ENCODE data around the gene BICC1. TPM values are rescaled to one million over a fixed set of nuclear protein-coding genes. Genes with fewer than 3 reads are reported as not detected.

The BICC1 gene
- total and polyA plus RNA-seq, 2 donors (not counting 1 experiment from before 2014, with no cell fraction given): not detected

DNA sequence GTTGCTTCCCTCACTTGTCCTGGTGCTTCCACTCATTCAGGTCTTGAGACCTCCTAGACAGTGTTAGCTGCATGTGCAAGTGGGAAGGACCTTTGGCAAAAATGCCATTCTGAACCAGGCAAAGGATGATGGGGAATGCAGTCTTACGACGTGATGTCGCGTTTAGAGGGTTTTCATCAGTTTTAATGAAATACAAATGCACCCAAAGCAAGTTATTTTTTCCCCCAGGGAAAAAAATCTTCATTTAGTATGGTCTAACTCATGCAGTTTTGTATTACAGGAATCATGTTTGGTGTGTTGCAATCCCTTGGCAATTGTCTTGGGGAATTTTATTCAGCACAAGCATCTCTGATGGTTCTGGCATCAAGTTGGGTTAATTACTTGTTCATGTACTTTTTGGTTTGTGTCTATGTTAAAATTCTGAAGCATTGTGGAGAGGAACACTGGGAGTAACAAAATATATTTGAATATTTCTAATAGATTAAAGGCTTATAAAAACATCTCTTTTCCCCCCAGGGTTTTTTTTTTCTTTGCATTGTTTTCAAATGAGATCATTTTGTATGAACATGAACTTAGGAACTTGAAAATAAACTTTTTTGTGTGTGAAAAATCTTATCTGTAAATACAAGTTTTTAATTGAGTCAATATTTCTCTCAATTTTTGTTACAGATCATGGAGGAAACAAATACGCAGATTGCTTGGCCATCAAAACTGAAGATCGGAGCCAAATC, 188.9 kb downstream of the BICC1 start:
- WGBS (ENCODE audit: insufficient coverage): no CpG with 5 or more reads among the region's 6 CpGs
- Histone ChIP-seq H3K4me1 (ENCODE audit: control insufficient read depth in 2 of 2, insufficient read depth in 2 of 2, low read length in 2 of 2) (no peaks in the 10 kb centered on the region), H3K9ac (ENCODE audit: low read length) (no peak overlapping the region), H3K36me3 (replicated peaks in 1 of 2; ENCODE audit: control extremely low read depth in 1 of 2, control insufficient read depth in 1 of 2, extremely low read depth in 1 of 2, insufficient read depth in 2 of 2, low read length in 1 of 2) (no peaks in the 10 kb centered on the region), H2AFZ (ENCODE audit: insufficient read depth, low read depth, low read length, poor library complexity, severe bottlenecking) (no peak overlapping the region), H3K27me3 (replicated peaks in 1 of 4; ENCODE audit: control extremely low read depth in 1 of 4, control insufficient read depth in 3 of 4, insufficient read depth in 4 of 4, low read length in 3 of 4) (no peaks in the 10 kb centered on the region), H3K4me2 (replicated peaks; ENCODE audit: low read depth, low read length, poor library complexity, severe bottlenecking) (no peak overlapping the region), H3K79me2 (ENCODE audit: control insufficient read depth, insufficient read depth, low read length) (no peaks in the 10 kb centered on the region), H3K27ac (ENCODE audit: low read length in 2 of 2) (no peak overlapping the region), H4K20me1 (ENCODE audit: control insufficient read depth, insufficient read depth, low read length, poor library complexity, severe bottlenecking) (no peaks in the 10 kb centered on the region), H3K4me3 (ENCODE audit: control extremely low read depth in 1 of 5, extremely low read depth in 1 of 5, insufficient read depth in 1 of 5, low read depth in 2 of 5, low read length in 4 of 5) (no peak overlapping the region), H3K9me3 (ENCODE audit: control extremely low read depth in 1 of 3, control insufficient read depth in 2 of 3, insufficient read depth in 1 of 3, low read length in 2 of 3) (no peaks in the 10 kb centered on the region)
- Mint-ChIP-seq H3K4me3 (no peak overlapping the region), H3K9me3 (ENCODE audit: insufficient read depth) (no peaks in the 10 kb centered on the region), H3K27me3 (no peaks in the 10 kb centered on the region), H3K27ac (no peak overlapping the region), H3K4me1 (no peaks in the 10 kb centered on the region)
- CTCF ChIA-PET: no interaction called here
- TF ChIP-seq, protein P1, sequence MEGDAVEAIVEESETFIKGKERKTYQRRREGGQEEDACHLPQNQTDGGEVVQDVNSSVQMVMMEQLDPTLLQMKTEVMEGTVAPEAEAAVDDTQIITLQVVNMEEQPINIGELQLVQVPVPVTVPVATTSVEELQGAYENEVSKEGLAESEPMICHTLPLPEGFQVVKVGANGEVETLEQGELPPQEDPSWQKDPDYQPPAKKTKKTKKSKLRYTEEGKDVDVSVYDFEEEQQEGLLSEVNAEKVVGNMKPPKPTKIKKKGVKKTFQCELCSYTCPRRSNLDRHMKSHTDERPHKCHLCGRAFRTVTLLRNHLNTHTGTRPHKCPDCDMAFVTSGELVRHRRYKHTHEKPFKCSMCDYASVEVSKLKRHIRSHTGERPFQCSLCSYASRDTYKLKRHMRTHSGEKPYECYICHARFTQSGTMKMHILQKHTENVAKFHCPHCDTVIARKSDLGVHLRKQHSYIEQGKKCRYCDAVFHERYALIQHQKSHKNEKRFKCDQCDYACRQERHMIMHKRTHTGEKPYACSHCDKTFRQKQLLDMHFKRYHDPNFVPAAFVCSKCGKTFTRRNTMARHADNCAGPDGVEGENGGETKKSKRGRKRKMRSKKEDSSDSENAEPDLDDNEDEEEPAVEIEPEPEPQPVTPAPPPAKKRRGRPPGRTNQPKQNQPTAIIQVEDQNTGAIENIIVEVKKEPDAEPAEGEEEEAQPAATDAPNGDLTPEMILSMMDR (IDR thresholded peaks at IDR 0.05): no peak
- TF ChIP-seq EZH2 (IDR thresholded peaks at IDR 0.05; ENCODE audit: borderline replicate concordance, insufficient read depth, low read depth, low read length, poor library complexity, severe bottlenecking): no peak
- no peak for ATAC-seq (ENCODE audit: low read depth)
- DNase-seq: no peak
- POLR2A ChIA-PET: no interaction called here
- intact Hi-C loops (cut with micrococcal nuclease): no loop called here

DNA sequence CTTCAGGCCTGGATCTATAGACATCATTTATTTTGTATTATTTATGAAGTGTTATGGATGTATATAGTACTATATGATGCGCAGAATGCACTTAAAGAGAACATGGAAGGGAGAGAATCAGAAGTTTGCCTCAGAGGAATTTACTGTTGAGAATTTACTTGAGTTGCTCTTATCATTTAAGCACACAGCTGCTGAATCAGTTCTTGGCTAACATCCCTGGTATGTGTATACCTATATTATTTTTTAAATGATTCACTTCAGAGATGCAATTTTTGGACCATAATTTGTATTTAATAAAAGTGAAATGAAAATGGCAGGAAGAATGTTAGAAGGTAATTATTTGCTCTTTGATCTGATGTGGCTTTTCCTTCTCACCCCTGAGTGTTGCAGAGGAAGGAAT, 191.6 kb downstream of the BICC1 start:
- no peaks in the 10 kb centered on the region for H3K9me3 Mint-ChIP-seq (ENCODE audit: insufficient read depth)
- H3K27me3 ChIP-seq (replicated peaks in 1 of 4; ENCODE audit: control extremely low read depth in 1 of 4, control insufficient read depth in 3 of 4, insufficient read depth in 4 of 4, low read length in 3 of 4): no peaks in the 10 kb centered on the region
- peaks cover 0 to 3% (median 0%) of the 10 kb centered on the region in 3 donors for H3K9me3 ChIP-seq (ENCODE audit: control extremely low read depth in 1 of 3, control insufficient read depth in 2 of 3, insufficient read depth in 1 of 3, low read length in 2 of 3)
- H3K27me3 Mint-ChIP-seq: no peaks in the 10 kb centered on the region
- no peak for ATAC-seq (ENCODE audit: low read depth)
- no peak overlapping the region for H3K4me3 ChIP-seq (ENCODE audit: control extremely low read depth in 1 of 5, extremely low read depth in 1 of 5, insufficient read depth in 1 of 5, low read depth in 2 of 5, low read length in 4 of 5)
- TF ChIP-seq EZH2 (IDR thresholded peaks at IDR 0.05; ENCODE audit: borderline replicate concordance, insufficient read depth, low read depth, low read length, poor library complexity, severe bottlenecking): no peak
- TF ChIP-seq, protein P1 (IDR thresholded peaks at IDR 0.05): no peak
- H3K4me2 ChIP-seq (replicated peaks; ENCODE audit: low read depth, low read length, poor library complexity, severe bottlenecking): no peak overlapping the region
- H3K27ac Mint-ChIP-seq: no peak overlapping the region
- WGBS (ENCODE audit: insufficient coverage): 80% methylated on average over 1 of the region's 1 CpG
- no peak for DNase-seq
- CTCF ChIA-PET: no interaction called here
- no peak overlapping the region for H2AFZ ChIP-seq (ENCODE audit: insufficient read depth, low read depth, low read length, poor library complexity, severe bottlenecking)
- no peaks in the 10 kb centered on the region for H4K20me1 ChIP-seq (ENCODE audit: control insufficient read depth, insufficient read depth, low read length, poor library complexity, severe bottlenecking)
- no peak overlapping the region for H3K4me3 Mint-ChIP-seq
- no peaks in the 10 kb centered on the region for H3K79me2 ChIP-seq (ENCODE audit: control insufficient read depth, insufficient read depth, low read length)
- H3K4me1 ChIP-seq (ENCODE audit: control insufficient read depth in 2 of 2, insufficient read depth in 2 of 2, low read length in 2 of 2): no peaks in the 10 kb centered on the region
- H3K36me3 ChIP-seq (replicated peaks in 1 of 2; ENCODE audit: control extremely low read depth in 1 of 2, control insufficient read depth in 1 of 2, extremely low read depth in 1 of 2, insufficient read depth in 2 of 2, low read length in 1 of 2): no peaks in the 10 kb centered on the region
- no peak overlapping the region for H3K9ac ChIP-seq (ENCODE audit: low read length)
- POLR2A ChIA-PET: no interaction called here
- H3K27ac ChIP-seq (ENCODE audit: low read length in 2 of 2): no peak overlapping the region
- intact Hi-C loops (cut with micrococcal nuclease): no loop called here
- no peaks in the 10 kb centered on the region for H3K4me1 Mint-ChIP-seq

All from B cell (primary cell).